Left colon (tissue), 2 donors: ENCODE measurements around the gene ZFYVE28. TPM values are rescaled to one million over a fixed set of nuclear protein-coding genes. Genes with fewer than 3 reads are reported as not detected.

ENCODE experiments used
- ATAC-seq: fragments of 200-7000 bp; cut with Tn5 transposase; one replicate; pipeline ENCODE4 v1.9.1; 2020; ENCODE audit warnings: mild to moderate bottlenecking, moderate library complexity
- DNase-seq, 2 donors: peaks; one replicate each; pipeline ENCODE4 v3.0.0-alpha.2; 2020
- intact Hi-C, 2 donors: fragments of 100-400 bp; cut with DNase I in 1 of 2; cut with micrococcal nuclease in 1 of 2; formaldehyde crosslinking; loops; one replicate each; pipeline versions ENCODE4 v1.11.2 to v1.14.0; 2022; cut with DNase I, micrococcal nuclease
- total RNA-seq, 2 donors: library from RNA; stranded (reverse); fragmentation: NEBNext Ultra II Directional; extraction: Animal tissue kit (Norgen Biotek cat#: 25700); gene quantifications; one replicate each; pipeline ENCODE4 v1.2.1, GENCODE V29; 2021
- donor health status: DM: no; HTN: no; CAD: no.
- donor health status: DM: yes; HTN: yes; CAD: no.

ZFYVE28 gene
- total RNA-seq, 2 donors from 2014 or later: 31.9 to 48.7 TPM

DNA sequence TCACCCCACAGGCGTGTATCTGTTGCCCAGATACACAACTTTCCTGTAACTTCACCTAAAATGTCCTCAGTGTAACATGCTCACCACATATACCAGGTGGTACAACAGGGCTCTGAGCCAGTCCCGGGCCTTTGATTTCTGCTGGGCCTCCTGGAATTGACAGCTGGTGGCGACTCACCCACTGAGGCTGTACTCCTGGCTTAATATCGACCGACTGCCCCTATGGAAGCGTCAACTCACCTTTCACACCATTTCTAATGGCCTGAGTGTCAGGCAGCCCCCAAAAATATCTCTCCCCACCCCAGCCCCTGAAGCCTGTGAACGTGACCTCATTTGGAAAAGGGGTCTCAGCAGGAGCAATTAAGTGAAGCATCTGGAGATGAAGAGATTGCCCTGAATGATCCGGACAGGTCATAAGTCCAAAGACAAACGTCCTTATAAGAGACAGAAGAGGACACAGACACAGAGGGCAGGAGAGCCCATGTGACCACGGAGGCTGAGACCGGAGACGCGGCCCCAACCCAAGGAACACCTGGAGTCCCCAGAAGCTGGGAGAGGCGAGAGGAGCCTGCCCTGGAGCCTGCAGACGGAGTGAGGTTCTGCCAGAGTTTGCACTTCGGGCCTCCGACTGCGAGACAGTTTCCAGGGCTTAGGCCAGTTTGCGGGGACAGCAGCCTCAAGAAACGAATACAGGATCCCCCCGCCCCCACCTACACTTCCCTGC, 144.0 kb downstream of the ZFYVE28 start:
- DNase-seq (no peak), ATAC-seq (no peak)
- intact Hi-C loops: no loop called here

- DNase-seq (no peak), ATAC-seq (no peak)
- intact Hi-C loops: no loop called here
These were observed 144.7 kb downstream of the ZFYVE28 start for GRCh38 chr4:2273657-2274319.

- no peak for ATAC-seq
- DNase-seq: no peak
- intact Hi-C loops: no loop called here
These were observed 145.2 kb downstream of the ZFYVE28 start for GRCh38 chr4:2273221-2273620.

- DNase-seq (no peak), ATAC-seq (no peak)
- intact Hi-C loops: no loop called here
These were observed 145.7 kb downstream of the ZFYVE28 start for GRCh38 chr4:2272828-2273120.

GRCh38 chr4:2272026-2272827, 146.2 kb downstream of the ZFYVE28 start:
- DNase-seq: no peak
- intact Hi-C loops: no loop called here
- no peak for ATAC-seq

DNA sequence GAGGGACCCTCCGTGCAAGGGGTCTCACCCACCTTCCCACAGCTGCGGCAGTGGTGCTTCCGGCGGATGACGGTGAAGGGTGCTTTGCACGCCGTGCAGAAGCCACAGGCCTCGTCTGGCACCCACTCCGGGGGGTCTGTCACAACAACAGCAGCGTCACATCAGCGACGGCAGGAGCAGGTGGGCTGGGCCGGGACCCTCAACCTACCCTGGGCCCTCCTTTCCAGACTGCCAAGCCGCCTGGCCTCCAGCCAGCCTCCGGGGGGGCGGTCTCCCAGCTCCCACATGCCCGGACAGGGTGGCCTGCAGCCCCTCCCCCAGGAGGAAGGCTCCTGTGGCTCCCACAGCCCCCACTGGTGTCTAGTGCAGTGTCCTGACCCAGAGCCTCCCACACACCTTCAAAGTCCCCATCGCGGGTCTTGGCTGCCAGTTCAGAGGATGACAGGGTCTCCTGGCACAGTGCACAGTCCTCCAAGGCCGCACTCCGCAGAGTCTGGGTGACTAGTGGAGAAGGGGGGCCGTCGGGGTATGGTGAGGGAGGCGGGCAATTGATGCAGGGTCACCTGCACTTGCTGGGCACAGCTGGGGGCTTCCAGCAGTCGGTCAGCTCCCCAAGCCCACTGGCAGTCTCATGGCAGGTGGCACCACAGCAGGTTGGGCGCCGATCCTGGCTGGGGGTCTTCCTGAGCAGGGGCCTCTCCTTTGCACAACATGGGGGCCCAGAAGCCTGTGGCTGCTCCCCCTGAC, 147.0 kb downstream of the ZFYVE28 start:
- intact Hi-C loops: no loop called here
- ATAC-seq (no peak), DNase-seq (no peak)

GRCh38 chr4:2270341-2271165, 147.9 kb downstream of the ZFYVE28 start:
- ATAC-seq: no peak
- no peak for DNase-seq
- intact Hi-C loops: no loop called here

GRCh38 chr4:2269618-2270163, 148.8 kb downstream of the ZFYVE28 start:
- intact Hi-C loops: loop anchor here in 1 of 2 donors (10.0 kb wide), 1 partner anchor 195 kb away; the partner anchor contains the start of gene RNF4
- ATAC-seq (no peak), DNase-seq (no peak)

DNA sequence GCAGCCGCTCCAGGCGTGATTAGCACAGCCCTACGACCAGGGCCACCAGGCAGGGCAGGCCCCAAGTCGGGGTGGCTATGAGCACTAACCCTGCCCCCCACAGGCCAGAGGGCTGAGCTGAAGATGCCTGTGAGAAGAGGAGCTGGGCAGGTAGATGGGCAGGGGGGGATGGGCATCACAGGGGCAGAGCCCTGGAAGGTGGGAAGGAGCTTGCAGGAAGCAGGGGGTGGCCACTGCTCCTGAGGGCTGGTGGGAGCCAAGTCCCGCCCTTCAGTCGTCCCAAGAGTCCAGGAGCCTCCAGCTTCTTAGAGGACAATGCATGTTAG, 149.3 kb downstream of the ZFYVE28 start:
- intact Hi-C loops: loop anchor here in 1 of 2 donors (10.0 kb wide), 1 partner anchor 196 kb away; the partner anchor contains the start of gene RNF4
- ATAC-seq (no peak), DNase-seq (no peak)

DNA sequence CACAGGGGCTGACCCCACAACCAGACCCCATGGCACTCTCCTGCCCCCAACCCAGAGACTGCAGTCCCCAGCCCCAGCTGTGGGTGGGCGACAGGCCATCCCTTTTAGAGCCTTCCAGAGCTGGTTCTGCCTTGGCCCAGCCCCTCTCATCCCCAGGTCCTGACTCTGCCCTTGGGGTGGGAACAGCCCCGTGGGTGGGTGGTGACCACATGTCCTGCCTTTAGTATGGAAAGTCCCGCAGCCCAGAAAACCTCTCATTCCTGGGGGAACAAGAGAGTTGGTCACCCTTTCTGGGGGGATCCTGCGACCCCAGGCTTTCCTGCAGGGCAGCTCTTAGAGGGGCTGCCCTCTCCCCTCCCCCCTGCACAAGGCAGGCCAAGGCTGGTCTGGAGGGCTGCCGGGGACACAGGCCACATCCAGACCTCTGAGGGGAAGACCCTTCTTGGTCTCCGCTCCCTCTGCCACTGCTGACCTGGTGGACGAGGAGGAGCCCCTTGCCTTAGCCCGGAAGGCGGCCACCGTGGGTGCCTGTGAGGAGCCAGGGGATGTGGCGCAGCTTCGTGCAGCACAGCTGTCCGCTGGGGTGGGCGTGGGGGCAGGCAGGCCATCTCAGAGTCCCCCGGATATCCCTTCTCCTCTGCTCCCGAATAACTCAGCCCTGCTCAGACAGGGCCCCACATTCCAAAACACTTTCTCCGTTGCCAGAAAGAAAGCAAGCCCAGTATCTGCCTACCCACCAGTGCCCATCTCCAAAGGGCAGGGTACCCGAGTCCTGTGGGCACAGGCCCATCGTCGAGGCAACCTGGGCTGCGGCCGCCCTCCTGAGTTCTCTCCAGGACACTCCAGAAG, 149.9 kb downstream of the ZFYVE28 start:
- intact Hi-C loops: loop anchor here in 1 of 2 donors (10.0 kb wide), 1 partner anchor 196 kb away; the partner anchor contains the start of gene RNF4
- DNase-seq (no peak), ATAC-seq (no peak)

GRCh38 chr4:2267841-2268240, 150.6 kb downstream of the ZFYVE28 start:
- ATAC-seq (no peak), DNase-seq (no peak)
- intact Hi-C loops: loop anchor here in 1 of 2 donors (10.0 kb wide), 1 partner anchor 197 kb away; the partner anchor contains the start of gene RNF4

DNA sequence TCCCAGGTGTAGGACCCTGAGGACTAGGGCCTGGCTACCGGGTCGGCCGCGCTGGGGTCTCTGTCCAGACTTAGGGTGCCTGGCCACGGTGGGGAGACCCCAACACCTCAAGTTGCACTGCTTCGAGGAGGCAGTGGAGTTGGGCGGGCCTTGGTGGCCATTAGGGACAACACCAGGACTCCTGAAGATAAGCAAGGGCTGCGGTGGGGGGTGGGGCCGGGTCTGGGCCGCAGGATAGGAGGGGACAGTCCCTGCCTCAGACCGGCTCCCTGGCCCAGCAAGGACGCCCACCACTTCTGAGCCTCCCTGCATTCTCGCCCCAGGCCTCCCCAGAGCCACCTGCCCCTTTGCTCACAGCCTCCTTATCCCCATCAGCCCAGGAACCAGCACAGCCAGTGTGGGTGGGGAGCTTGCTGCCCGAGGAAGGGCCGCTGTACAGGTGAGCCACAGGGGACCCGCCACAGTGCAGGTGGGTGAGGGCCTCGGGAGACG, 151.1 kb downstream of the ZFYVE28 start:
- DNase-seq (no peak), ATAC-seq (no peak)
- intact Hi-C loops: loop anchor here in 1 of 2 donors (10.0 kb wide), 1 partner anchor 197 kb away; the partner anchor contains the start of gene RNF4

GRCh38 chr4:2266821-2267220, 151.6 kb downstream of the ZFYVE28 start:
- intact Hi-C loops: loop anchor here in 1 of 2 donors (10.0 kb wide), 1 partner anchor 198 kb away; the partner anchor contains the start of gene RNF4
- DNase-seq: no peak
- ATAC-seq: no peak

GRCh38 chr4:2266181-2266580, 152.3 kb downstream of the ZFYVE28 start:
- ATAC-seq: no peak
- intact Hi-C loops: loop anchor here in 1 of 2 donors (10.0 kb wide), 1 partner anchor 199 kb away; the partner anchor contains the start of gene RNF4
- DNase-seq: peak in 1 of 2 donors; percentile 47

DNA sequence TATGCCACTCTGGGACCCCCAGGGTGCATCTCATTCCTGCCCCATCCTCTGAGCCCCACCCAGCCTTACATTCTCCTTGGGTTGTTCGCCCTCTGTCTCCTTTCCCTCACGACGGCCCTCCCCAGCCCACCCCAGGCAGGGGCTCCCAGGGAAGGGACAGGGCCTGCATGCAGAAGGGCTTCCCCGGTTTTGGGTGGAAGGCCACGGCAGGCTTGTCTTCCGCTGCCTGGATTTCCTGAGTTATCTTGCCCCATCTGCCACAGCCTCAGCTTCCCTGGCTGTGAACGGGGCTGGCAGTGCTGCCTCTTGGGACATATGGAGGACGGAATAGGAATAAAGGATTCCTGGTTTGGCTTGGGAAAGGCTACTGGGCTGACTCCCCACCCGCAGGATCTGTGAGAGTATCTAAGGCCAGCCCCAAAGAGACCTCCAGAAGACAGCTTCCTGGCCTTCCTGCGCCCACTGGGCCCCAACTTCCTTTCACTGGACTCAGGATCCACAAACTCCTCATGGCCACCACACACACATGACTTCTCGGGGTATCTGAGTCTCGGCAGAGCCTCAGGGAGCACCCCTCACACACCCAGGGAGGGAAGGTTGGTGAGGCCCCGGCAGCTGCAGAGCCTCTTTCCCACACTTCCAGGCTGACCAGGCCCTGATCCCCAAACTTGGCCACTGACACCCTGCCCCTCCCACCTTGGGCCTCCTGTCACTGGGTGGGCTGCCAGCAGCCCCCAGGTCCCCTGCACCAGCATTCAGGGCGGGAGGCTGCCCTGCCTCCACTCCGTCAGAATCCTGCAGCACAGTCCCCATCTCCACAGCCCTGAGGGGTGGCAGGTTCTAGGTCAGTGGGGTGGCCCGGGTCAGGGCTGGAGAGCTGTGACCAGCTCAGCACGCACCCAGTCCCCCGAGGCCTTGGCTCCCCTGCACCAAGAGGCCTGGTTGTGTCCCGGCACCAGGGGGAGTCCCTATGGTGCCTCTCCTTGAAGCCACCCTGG, 153.0 kb downstream of the ZFYVE28 start:
- intact Hi-C loops: loop anchor here in 1 of 2 donors (10.0 kb wide), 1 partner anchor 199 kb away; the partner anchor contains the start of gene RNF4

More for the DNA sequence above, 153.0 kb downstream of the ZFYVE28 start:
- ATAC-seq (no peak), DNase-seq (no peak)
